CD1c-positive myeloid dendritic cell (primary cell): ENCODE results near the gene GMPPB.
"Not testable (repeated sequence)": the region's sequence is repeated elsewhere in the genome, so short reads cannot be mapped to it uniquely, and the experiment has no call there.

Experiments used
- DNase-seq: peaks from one replicate; pipeline ENCODE4 v3.0.0-alpha.2; 2016; ENCODE audit errors: extremely low spot score

The GMPPB gene

GRCh38 chr3:49691481-49691880, 32.3 kb downstream of the GMPPB start:
- DNase-seq, result not testable (repeated sequence)

DNA sequence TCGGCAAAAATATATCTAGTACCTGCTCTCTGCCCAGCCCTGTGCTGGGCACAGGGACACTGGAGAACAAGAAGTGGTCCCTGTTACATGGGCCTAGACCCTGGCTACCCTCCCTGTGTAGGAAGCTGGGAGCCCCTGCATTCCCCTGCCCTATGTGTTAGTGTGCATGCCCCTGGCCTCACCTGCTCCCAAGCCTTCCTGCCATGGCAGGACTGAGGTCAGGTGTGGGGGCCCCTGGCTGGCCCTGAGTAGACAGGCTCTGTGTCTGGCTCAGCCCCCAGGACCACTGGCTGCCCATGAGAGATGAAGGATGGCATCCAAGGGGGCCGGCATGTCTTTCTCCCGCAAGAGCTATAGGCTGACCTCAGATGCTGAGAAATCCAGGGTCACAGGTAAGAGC, 32.9 kb downstream of the GMPPB start:
- not testable (repeated sequence) for DNase-seq

DNA sequence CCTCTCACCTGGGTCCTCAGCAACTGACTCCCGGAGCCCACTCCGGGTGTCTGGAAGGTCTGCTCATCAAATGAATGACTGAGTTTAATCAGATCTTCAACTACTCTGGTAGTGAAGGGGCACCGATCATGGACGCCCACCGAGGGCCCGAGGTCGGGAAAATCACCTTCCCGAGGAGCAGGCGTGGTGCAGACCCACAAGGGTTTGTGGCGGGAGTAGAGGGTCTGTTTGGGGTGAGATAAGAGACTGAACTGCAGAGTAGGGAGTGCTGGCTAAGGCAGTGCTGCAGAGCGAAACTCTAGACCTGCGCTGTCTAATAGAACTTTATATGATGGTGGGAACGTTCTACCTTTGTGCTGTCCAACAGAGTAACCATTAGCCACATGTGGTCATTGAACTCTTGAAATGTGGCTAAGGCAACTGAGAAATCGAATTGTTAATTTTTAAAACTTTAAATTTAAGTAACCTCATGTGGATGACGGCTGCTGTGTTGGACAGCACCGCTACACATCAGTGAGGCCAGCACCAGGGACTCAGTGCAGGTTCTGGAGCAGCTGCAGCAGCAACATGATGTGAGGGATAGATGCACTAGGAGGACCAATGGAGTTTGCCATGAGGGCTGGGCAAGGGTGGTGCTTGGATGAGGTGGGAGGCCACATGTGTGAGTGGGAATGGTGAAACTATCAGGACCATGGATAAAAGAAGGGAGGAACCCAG, 33.7 kb downstream of the GMPPB start:
- DNase-seq, result not testable (repeated sequence)

- peak; percentile 95 for DNase-seq
Observed at GRCh38 chr3:49689046-49689907, 34.5 kb downstream of the GMPPB start, which contains the start of the genes MST1 and RNF123. MST1 (minus strand) TSS chr3:49689474; CDS start chr3:49688691, 783 bp downstream. RNF123 (plus strand) TSS chr3:49689557; CDS start chr3:49691166, 1,609 bp downstream.

- DNase-seq, result not testable (repeated sequence)
Observed at GRCh38 chr3:49688338-49689045, 35.3 kb downstream of the GMPPB start.

GRCh38 chr3:49687424-49687795, 36.3 kb downstream of the GMPPB start:
- not testable (repeated sequence) for DNase-seq

DNA sequence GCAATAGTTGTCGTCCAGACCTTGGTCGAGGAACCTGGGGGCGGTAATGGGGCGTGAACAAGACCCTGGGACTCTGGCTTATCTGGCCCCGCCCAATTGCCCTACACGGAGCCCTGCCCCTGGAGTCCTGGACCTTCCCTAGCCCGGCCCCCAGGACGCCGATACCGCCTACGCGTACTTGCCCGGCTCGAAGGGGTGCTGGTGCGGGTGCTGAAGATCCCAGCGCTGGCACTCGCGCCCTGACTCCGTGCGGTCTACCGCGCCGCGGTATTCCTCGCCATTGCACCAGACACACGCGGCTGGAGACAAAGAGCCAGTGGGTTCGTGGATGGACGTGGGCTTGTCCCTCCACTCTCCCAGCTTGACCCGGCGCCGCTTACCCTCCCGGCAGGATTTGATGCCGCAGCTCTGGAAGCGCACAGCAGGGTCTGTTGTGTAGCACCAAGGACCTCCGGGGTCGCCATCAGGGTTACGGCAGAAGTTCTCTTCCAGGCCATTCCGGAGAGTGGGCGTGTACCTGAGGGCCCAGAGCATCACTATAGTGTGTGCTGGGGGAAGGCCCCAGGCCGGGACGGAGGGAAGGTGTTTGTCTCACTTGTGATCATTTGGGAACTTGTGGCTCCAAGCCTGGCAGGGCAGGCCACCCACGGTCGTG, 36.9 kb downstream of the GMPPB start:
- DNase-seq, result peak; percentile 65

GRCh38 chr3:49686346-49686745, 37.4 kb downstream of the GMPPB start:
- not testable (repeated sequence) for DNase-seq

GRCh38 chr3:49685846-49686245, 37.9 kb downstream of the GMPPB start:
- not testable (repeated sequence) for DNase-seq

DNA sequence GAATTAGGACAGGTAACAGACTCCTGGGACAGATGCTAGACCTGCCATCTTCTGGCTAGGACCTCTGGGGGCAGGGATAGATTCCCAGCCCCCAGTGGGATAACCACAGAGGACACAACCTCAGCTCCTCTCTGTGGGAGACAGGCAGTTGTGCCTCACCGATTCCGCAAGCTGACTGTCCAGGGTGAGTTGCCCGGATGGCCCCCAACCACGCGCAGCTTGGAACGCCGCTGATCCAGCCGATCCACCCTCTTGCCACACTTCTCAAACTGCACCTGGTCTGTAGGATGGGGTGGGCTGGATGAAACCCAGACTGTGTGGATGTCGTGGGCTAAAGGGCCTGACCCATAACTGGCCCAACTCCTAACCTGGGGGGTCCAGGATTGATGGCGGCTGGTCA, 38.6 kb downstream of the GMPPB start:
- DNase-seq, result not testable (repeated sequence)

DNA sequence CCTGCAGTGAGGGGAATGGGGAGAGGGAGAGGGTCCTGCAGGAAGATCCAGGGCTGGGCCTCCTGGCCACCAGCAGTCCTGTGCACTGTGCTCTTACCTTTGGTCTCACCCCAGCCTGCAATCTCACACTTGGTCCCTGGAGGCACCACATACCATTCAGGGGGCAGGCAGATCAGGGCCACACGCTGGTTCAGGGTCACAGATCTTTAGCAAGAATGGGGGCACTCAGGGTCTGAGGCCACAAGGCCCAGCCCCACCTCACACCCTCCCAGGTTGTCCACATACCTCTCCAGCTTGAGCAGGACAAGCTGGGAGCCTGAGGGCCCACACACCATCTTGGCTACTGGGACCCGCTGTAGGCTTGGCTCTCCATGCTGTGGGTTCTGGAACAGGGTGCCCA, 39.3 kb downstream of the GMPPB start:
- DNase-seq, result not testable (repeated sequence)

DNA sequence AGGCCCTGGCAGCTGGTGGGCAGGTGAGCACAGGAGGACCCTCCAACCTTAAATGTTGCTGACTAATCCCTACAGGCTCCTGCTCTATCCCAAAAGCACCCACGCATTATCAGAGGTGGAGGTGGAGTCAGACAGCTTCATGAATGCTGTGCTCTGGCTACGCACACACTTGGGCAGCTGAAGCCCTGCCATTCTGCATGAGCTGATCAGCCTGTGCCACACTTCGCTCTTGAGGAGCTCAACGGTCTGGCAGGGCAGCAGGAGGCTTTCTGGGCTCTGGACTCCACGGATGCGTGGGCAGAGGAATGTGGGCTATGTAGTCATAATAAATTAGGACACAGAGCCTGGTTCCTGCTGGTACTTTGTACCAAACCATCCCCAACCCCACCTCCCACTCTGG, 40.6 kb downstream of the GMPPB start:
- no peak for DNase-seq

DNA sequence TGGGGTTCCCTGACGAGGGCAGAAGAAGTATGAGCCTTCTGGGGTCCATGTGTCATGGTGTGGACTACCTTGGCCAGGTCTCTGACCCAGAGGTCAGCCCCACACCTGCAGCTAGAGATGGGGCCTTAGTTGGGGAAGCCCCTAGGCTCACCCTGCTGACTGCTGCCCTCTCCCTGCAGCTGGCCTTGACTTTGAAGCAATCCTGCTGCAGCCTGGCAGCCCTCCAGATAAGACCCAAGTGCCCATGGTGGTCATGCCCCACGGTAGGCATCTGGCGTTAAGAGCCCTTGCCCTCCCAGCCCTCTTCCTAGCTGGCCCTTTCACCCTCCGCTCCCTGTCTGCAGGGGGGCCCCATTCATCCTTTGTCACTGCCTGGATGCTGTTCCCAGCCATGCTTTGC, 42.2 kb downstream of the GMPPB start:
- DNase-seq, result no peak

DNA sequence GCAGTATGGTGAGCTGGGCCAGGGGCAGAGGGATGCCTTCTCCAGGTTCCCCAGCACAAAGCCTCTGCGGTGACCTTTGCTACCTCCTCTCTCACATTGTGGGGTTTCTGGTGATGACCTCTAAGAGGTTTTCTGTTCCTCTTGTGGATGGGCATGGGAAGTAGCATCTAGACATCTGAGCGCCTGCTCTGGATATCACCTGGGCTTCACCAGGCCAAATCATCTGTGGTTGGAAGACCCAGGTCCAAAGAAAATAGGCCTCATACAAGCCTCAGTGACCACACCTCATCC, 42.6 kb downstream of the GMPPB start:
- DNase-seq, result no peak

- DNase-seq, result no peak
Observed at GRCh38 chr3:49680493-49681231, 43.1 kb downstream of the GMPPB start.

- no peak for DNase-seq
Observed at GRCh38 chr3:49675912-49676311, 47.8 kb downstream of the GMPPB start.

GRCh38 chr3:49674497-49674983, 49.2 kb downstream of the GMPPB start:
- DNase-seq, result no peak

DNA sequence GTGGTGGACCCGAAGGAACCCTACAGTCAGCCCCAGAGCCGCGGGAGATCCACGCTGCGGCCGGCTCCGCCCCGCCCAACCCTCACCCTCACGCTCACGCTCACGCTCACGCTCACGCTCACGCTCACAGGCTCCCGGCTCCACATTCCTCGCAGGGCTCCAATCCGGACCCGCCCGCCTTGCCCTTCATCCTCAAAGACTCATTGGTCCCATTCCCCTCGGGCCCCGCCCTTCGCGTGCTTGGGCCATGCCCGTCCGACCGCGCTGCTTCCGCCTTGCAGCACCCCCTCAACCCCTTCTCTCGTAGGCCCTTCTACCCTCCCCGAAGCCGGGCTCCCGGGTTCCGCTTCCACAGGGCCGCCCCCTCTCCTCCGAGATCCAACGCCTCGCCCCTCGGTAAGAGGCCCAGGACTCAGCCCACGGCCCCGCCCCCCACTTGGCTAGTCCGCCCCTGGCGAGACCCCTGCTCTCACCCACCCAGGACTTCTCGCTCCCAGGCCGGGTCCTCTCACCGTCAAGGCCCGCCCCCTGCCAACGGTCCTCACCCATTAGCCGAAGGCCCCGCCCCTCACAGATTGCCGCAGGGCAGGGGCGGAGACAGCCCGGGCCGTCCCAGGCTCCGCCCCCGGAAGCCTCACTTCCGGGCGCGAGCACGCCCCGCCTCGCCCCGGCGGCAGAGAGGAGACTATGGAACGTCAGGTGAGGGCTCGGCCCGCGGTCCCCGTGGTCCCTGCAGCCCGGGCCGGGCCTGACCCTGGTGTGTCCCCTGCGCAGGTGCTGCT, 49.8 kb downstream of the GMPPB start, which contains the start of gene APEH:
Gene APEH (plus strand): TSS at position 637 of the 782 bp plus-strand sequence. CDS start 51 bp downstream, at position 688.
- DNase-seq, result peak; percentile 98

DNA sequence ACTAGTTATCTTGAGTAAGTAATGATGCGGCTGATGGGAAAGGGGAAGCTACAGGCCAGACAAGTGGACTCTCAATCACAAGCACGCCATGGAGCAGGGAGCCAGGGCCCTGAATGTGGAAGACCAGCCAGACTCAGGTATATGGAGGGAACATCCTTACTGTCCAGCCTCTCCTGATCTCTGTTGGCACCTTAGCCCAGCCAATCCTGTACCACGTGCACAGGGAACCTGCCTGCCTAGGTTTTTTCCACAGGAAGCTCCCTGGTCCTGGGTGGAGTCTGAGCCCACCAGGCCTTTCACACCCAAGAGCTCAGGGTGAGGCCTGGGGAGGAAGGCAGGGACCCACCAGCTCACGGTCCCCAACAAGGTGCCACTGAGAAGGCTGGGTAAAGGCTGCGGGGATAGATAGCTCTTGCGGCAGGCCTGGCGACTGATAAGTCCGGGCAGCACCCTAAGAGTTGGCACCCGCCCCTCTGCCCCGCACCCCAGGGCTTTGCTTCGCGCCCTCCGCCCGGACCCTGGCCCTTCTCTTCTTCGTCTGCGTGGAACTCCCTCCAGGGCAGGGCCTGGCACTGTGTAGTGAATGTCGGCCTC, 50.5 kb downstream of the GMPPB start:
- DNase-seq, result peak; percentile 45
